ENCODE results near the gene PRKAR1B. TPM values are rescaled to one million over a fixed set of nuclear protein-coding genes. Genes with fewer than 3 reads are reported as not detected.

PRKAR1B gene
- polyA plus RNA-seq, 1 of the 3 experiments (the other 2 are of a cell fraction): 63.7 TPM

DNA sequence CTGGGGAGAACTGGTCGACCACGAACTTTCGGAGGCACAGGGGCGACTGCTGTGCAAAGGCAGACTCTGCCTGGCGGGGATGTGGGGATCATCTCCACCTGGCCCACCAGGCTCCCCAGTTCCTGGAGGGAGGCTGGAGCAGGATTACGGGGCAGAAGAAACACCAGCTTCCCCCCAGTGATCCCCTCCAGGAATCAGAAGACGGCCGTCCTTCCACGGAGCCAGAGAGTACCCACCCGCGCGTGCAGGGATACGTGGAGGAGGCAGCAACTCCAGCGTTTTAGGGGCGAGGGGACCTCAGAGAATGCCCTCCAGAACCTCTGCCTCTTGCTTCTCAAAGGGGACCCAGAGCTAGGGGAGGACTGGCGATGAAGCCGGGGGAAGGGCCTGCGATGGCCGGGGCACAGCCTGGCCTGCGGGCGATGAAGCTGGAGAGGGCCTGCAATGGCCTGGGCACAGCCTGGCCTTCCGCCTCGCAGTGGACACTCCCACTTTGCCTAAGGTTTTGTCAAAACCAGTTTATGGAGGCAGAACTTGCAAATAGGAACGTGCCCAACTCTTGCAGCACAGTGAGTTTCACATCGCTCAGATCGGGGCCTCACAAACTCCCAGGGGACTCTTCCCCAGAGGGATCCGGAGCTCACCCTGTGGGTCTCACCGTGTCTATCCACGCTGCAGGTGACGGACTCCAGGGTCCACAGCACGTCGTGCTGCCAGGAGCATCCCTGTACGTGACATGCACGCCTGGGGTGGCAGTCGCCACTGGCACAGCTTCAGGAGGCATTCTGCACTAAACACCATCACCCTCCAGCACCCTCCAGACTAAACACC is 129.5 kb downstream of the PRKAR1B start:
- no peaks in the 10 kb centered on the region for H3K9me2 ChIP-seq
- no peak overlapping the region for H2AFZ ChIP-seq (ENCODE audit: low read depth)
- H3K36me3 ChIP-seq (replicated peaks in 1 of 2; ENCODE audit: control insufficient read depth in 1 of 2, insufficient read depth in 2 of 2, low read length in 1 of 2): peaks cover 4 to 12% of the 10 kb centered on the region in 2 experiments
- H3K4me2 ChIP-seq: no peak overlapping the region
- H3F3A ChIP-seq (replicated peaks; ENCODE audit: insufficient read depth): no peaks in the 10 kb centered on the region
- DNase-seq: no peak
- no peaks in the 10 kb centered on the region for H3K27me3 ChIP-seq (ENCODE audit: insufficient read depth)
- H3K4me3 ChIP-seq (ENCODE audit: low read depth in 2 of 2, low read length in 1 of 2): no peak overlapping the region
- no peak for TF ChIP-seq NRF1 (IDR thresholded peaks at IDR 0.05; ENCODE audit: low read depth, low read length)
- no peak for TF ChIP-seq EZH2phosphoT487 (IDR thresholded peaks at IDR 0.05; ENCODE audit: borderline replicate concordance, low read depth)
- H3K9me3 ChIP-seq: no peaks in the 10 kb centered on the region
- ChIA-PET POLR2A (no interaction called here), CTCF (no interaction called here)
- no peaks in the 10 kb centered on the region for H3K79me2 ChIP-seq (ENCODE audit: insufficient read depth)
- WGBS (ENCODE audit: low lambda C conversion rate): 90% methylated on average over 34 of the region's 35 CpGs
- 0 out of 4 replicates have a peak, but pooled peaks cover 0 to 4% of the 10 kb centered on the region in 2 experiments for H3K4me1 ChIP-seq (ENCODE audit: control insufficient read depth in 1 of 2, insufficient read depth in 2 of 2, low read depth in 1 of 2, low read length in 1 of 2)
- H3K9ac ChIP-seq: no peak overlapping the region
- no peaks in the 10 kb centered on the region for H4K20me1 ChIP-seq (ENCODE audit: insufficient read depth)
- H3K27ac ChIP-seq (ENCODE audit: low read depth in 2 of 2, low read length in 1 of 2): no peak overlapping the region

DNA sequence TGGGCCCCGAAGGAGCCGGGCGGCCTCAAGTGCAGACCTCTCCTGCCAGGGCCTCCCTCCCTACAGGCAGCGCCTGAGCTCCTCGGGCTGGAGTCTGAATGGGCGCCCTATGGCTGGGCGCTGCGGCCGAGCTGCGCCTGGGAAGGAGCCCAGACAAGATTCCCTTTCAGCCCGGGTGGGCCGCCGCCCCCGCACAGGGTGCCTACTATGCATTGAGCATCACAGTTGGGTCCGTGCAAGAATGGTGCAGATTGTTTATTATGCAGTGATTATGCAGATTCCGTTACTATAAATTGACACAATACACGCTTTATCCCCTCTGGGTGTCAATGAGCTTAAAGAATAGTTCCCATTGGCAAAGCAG is 130.3 kb downstream of the PRKAR1B start:
- Histone ChIP-seq H4K20me1 (ENCODE audit: insufficient read depth) (no peaks in the 10 kb centered on the region), H3K9me2 (no peaks in the 10 kb centered on the region), H3K9ac (no peak overlapping the region), H2AFZ (ENCODE audit: low read depth) (no peak overlapping the region), H3K4me3 (ENCODE audit: low read depth in 2 of 2, low read length in 1 of 2) (no peak overlapping the region), H3K36me3 (replicated peaks in 1 of 2; ENCODE audit: control insufficient read depth in 1 of 2, insufficient read depth in 2 of 2, low read length in 1 of 2) (peaks cover 4 to 12% of the 10 kb centered on the region in 2 experiments), H3K4me2 (no peak overlapping the region), H3K9me3 (no peaks in the 10 kb centered on the region), H3F3A (replicated peaks; ENCODE audit: insufficient read depth) (no peaks in the 10 kb centered on the region), H3K79me2 (ENCODE audit: insufficient read depth) (no peaks in the 10 kb centered on the region), H3K27ac (ENCODE audit: low read depth in 2 of 2, low read length in 1 of 2) (no peak overlapping the region), H3K4me1 (ENCODE audit: control insufficient read depth in 1 of 2, insufficient read depth in 2 of 2, low read depth in 1 of 2, low read length in 1 of 2) (no peaks in the 10 kb centered on the region), H3K27me3 (ENCODE audit: insufficient read depth) (no peaks in the 10 kb centered on the region)
- TF ChIP-seq SMC3 (IDR thresholded peaks at IDR 0.05; ENCODE audit: low read depth, low read length): no peak
- TF ChIP-seq RAD21 (IDR thresholded peaks at IDR 0.05; ENCODE audit: low read length): no peak
- no peak for TF ChIP-seq RXRA (IDR thresholded peaks at IDR 0.05; ENCODE audit: borderline replicate concordance, low read depth)
- TF ChIP-seq RFX5 (IDR thresholded peaks at IDR 0.05; ENCODE audit: low read length): no peak
- TF ChIP-seq, protein P1, sequence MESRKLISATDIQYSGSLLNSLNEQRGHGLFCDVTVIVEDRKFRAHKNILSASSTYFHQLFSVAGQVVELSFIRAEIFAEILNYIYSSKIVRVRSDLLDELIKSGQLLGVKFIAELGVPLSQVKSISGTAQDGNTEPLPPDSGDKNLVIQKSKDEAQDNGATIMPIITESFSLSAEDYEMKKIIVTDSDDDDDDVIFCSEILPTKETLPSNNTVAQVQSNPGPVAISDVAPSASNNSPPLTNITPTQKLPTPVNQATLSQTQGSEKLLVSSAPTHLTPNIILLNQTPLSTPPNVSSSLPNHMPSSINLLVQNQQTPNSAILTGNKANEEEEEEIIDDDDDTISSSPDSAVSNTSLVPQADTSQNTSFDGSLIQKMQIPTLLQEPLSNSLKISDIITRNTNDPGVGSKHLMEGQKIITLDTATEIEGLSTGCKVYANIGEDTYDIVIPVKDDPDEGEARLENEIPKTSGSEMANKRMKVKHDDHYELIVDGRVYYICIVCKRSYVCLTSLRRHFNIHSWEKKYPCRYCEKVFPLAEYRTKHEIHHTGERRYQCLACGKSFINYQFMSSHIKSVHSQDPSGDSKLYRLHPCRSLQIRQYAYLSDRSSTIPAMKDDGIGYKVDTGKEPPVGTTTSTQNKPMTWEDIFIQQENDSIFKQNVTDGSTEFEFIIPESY (IDR thresholded peaks at IDR 0.05; ENCODE audit: borderline replicate concordance, low read depth): no peak
- TF ChIP-seq FOXM1 (IDR thresholded peaks at IDR 0.05; ENCODE audit: low read depth): no peak
- no peak for TF ChIP-seq POLR2AphosphoS5 (IDR thresholded peaks at IDR 0.05; ENCODE audit: low read depth, low read length)
- TF ChIP-seq, protein P2, sequence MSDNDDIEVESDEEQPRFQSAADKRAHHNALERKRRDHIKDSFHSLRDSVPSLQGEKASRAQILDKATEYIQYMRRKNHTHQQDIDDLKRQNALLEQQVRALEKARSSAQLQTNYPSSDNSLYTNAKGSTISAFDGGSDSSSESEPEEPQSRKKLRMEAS (IDR thresholded peaks at IDR 0.05; ENCODE audit: low read depth): no peak
- TF ChIP-seq TEAD4 (IDR thresholded peaks at IDR 0.05; ENCODE audit: borderline replicate concordance, insufficient read depth): no peak
- TF ChIP-seq GABPA (IDR thresholded peaks at IDR 0.05; ENCODE audit: low read depth): no peak
- no peak for DNase-seq
- ChIA-PET CTCF (no interaction called here), POLR2A (no interaction called here)
- over 99% methylated on average over 9 of the region's 17 CpGs for WGBS (ENCODE audit: low lambda C conversion rate)
